ENCODE results near the gene SUN1. TPM values are rescaled to one million over a fixed set of nuclear protein-coding genes. Genes with fewer than 3 reads are reported as not detected.

Gene SUN1
- total and polyA plus RNA-seq, 2 donors (not counting 1 experiment from before 2014, with no cell fraction given) = 185 to 220 TPM

GRCh38 chr7:863106-863505 is 30.8 kb downstream of the SUN1 start:
- TF ChIP-seq CTCF (conservative IDR thresholded peaks at IDR 0.05 in 1 of 2, IDR thresholded peaks at IDR 0.05 in 1 of 2; ENCODE audit: low read depth in 1 of 2, low read length in 2 of 2) (no peak), EZH2 (IDR thresholded peaks at IDR 0.05; ENCODE audit: low read length, missing control alignments) (no peak)
- H3K4me3 ChIP-seq (replicated peaks in 1 of 4; ENCODE audit: control extremely low read depth in 1 of 4, insufficient read depth in 1 of 4, low read depth in 3 of 4, low read length in 4 of 4) = no peak overlapping the region
- no peak for DNase-seq (ENCODE audit: low read depth in 2 of 2)
- H3K4me1 ChIP-seq (ENCODE audit: control insufficient read depth, extremely low read depth, insufficient read depth, low read length) = peaks cover 10% of the 10 kb centered on the region
- no peak overlapping the region for H3K27ac ChIP-seq (ENCODE audit: insufficient read depth, low read length)
- H3K9me3 ChIP-seq (ENCODE audit: control insufficient read depth, insufficient read depth, low read depth, low read length) = no peaks in the 10 kb centered on the region
- peaks cover 4% of the 10 kb centered on the region for H3K79me2 ChIP-seq (ENCODE audit: control insufficient read depth, insufficient read depth, low read length)
- H3K36me3 ChIP-seq (ENCODE audit: control insufficient read depth, insufficient read depth, low read length) = peaks cover 34% of the 10 kb centered on the region
- no peak overlapping the region for H2AFZ ChIP-seq (ENCODE audit: low read length)
- H4K20me1 ChIP-seq (ENCODE audit: control insufficient read depth, extremely low read depth, insufficient read depth, low read length) = no peaks in the 10 kb centered on the region
- H3K27me3 ChIP-seq (ENCODE audit: control insufficient read depth, insufficient read depth, low read length) = no peaks in the 10 kb centered on the region
- no peak overlapping the region for H3K4me2 ChIP-seq (ENCODE audit: extremely low read depth, insufficient read depth, low read length)
- no peak overlapping the region for H3K9ac ChIP-seq (ENCODE audit: insufficient read depth, low read length)

- no peak for DNase-seq (ENCODE audit: low read depth in 2 of 2)
- H3K27me3 ChIP-seq (ENCODE audit: control insufficient read depth, insufficient read depth, low read length) = no peaks in the 10 kb centered on the region
- H3K4me1 ChIP-seq (ENCODE audit: control insufficient read depth, extremely low read depth, insufficient read depth, low read length) = peaks cover 11% of the 10 kb centered on the region
- no peak overlapping the region for H2AFZ ChIP-seq (ENCODE audit: low read length)
- no peak overlapping the region for H3K4me2 ChIP-seq (ENCODE audit: extremely low read depth, insufficient read depth, low read length)
- H3K27ac ChIP-seq (ENCODE audit: insufficient read depth, low read length) = peak overlapping the region; percentile 95
- no peaks in the 10 kb centered on the region for H3K9me3 ChIP-seq (ENCODE audit: control insufficient read depth, insufficient read depth, low read depth, low read length)
- H4K20me1 ChIP-seq (ENCODE audit: control insufficient read depth, extremely low read depth, insufficient read depth, low read length) = no peaks in the 10 kb centered on the region
- H3K79me2 ChIP-seq (ENCODE audit: control insufficient read depth, insufficient read depth, low read length) = peaks cover 14% of the 10 kb centered on the region
- H3K9ac ChIP-seq (ENCODE audit: insufficient read depth, low read length) = no peak overlapping the region
- peaks cover 25% of the 10 kb centered on the region for H3K36me3 ChIP-seq (ENCODE audit: control insufficient read depth, insufficient read depth, low read length)
- TF ChIP-seq CTCF (conservative IDR thresholded peaks at IDR 0.05 in 1 of 2, IDR thresholded peaks at IDR 0.05 in 1 of 2; ENCODE audit: low read depth in 1 of 2, low read length in 2 of 2) (no peak), EZH2 (IDR thresholded peaks at IDR 0.05; ENCODE audit: low read length, missing control alignments) (no peak)
- H3K4me3 ChIP-seq (replicated peaks in 1 of 4; ENCODE audit: control extremely low read depth in 1 of 4, insufficient read depth in 1 of 4, low read depth in 3 of 4, low read length in 4 of 4) = no peak overlapping the region
Observed at GRCh38 chr7:865921-866320, 33.6 kb downstream of the SUN1 start.

- Histone ChIP-seq H3K4me3 (replicated peaks in 1 of 4; ENCODE audit: control extremely low read depth in 1 of 4, insufficient read depth in 1 of 4, low read depth in 3 of 4, low read length in 4 of 4) (peak overlapping the region in 2 of 4 experiments; percentile 10 to 25), H3K27ac (ENCODE audit: insufficient read depth, low read length) (peak overlapping the region; percentile 95), H3K4me1 (ENCODE audit: control insufficient read depth, extremely low read depth, insufficient read depth, low read length) (peaks cover 11% of the 10 kb centered on the region), H3K4me2 (ENCODE audit: extremely low read depth, insufficient read depth, low read length) (peak overlapping the region; percentile 60), H3K9me3 (ENCODE audit: control insufficient read depth, insufficient read depth, low read depth, low read length) (no peaks in the 10 kb centered on the region), H3K27me3 (ENCODE audit: control insufficient read depth, insufficient read depth, low read length) (no peaks in the 10 kb centered on the region), H3K36me3 (ENCODE audit: control insufficient read depth, insufficient read depth, low read length) (peaks cover 18% of the 10 kb centered on the region), H4K20me1 (ENCODE audit: control insufficient read depth, extremely low read depth, insufficient read depth, low read length) (no peaks in the 10 kb centered on the region), H2AFZ (ENCODE audit: low read length) (no peak overlapping the region), H3K9ac (ENCODE audit: insufficient read depth, low read length) (peak overlapping the region; percentile 72), H3K79me2 (ENCODE audit: control insufficient read depth, insufficient read depth, low read length) (peaks cover 14% of the 10 kb centered on the region)
- peak; percentile 62 to 98 for DNase-seq (ENCODE audit: low read depth in 2 of 2)
- TF ChIP-seq CTCF (conservative IDR thresholded peaks at IDR 0.05 in 1 of 2, IDR thresholded peaks at IDR 0.05 in 1 of 2; ENCODE audit: low read depth in 1 of 2, low read length in 2 of 2) = no peak
- TF ChIP-seq EZH2 (IDR thresholded peaks at IDR 0.05; ENCODE audit: low read length, missing control alignments) = no peak
Observed at GRCh38 chr7:867001-867405, 34.7 kb downstream of the SUN1 start.

Data from fibroblast of lung (primary cell).